Gastrocnemius medialis (tissue), 4 donors: ENCODE measurements around the gene PLA2G15. TPM values are rescaled to one million over a fixed set of nuclear protein-coding genes. Genes with fewer than 3 reads are reported as not detected.

ENCODE experiments used
- ATAC-seq, 2 donors: fragments of 150-250 bp; one replicate each; pipeline ENCODE4 v1.9.1; 2016
- DNase-seq, 2 donors: peaks; one replicate each; pipeline ENCODE4 v3.0.0-alpha.2; 2019
- H3K27ac ChIP-seq, 4 donors: fragments of 200-600 bp; sonication (generic); 1 replicate in 1 of 4; 2 replicates in 3 of 4; pipeline ENCODE4 v1.5.1; 2016 to 2018; ENCODE audit warnings: mild to moderate bottlenecking in 2 of 4, moderate library complexity in 1 of 4
- H3K27me3 ChIP-seq, 3 donors: fragments of 200-600 bp; sonication (generic) in 2 of 3; 1 replicate in 1 of 3; 2 replicates in 2 of 3; pipeline versions ENCODE4 v1.5.1 to v1.6.0; 2016 to 2019; ENCODE audit warnings: mild to moderate bottlenecking in 1 of 3, moderate library complexity in 1 of 3
- H3K36me3 ChIP-seq, 2 donors: fragments of 200-600 bp; sonication (generic) in 1 of 2; one replicate each; pipeline ENCODE4 v1.5.1; 2017 to 2018
- H3K4me1 ChIP-seq, 2 donors: fragments of 200-600 bp; sonication (generic) in 1 of 2; one replicate each; pipeline ENCODE4 v1.5.1; 2016 to 2017; ENCODE audit warnings: mild to moderate bottlenecking in 2 of 2
- H3K4me3 ChIP-seq, 4 donors: fragments of 200-600 bp; sonication (generic) in 3 of 4; 1 replicate in 1 of 4; 2 replicates in 3 of 4; pipeline ENCODE4 v1.5.1; 2016 to 2019; ENCODE audit warnings: mild to moderate bottlenecking in 2 of 4
- H3K9me3 ChIP-seq, 3 donors: fragments of 200-600 bp; sonication (generic) in 2 of 3; 1 replicate in 1 of 3; 2 replicates in 2 of 3; pipeline ENCODE4 v1.5.1; 2016 to 2019
- POLR2A ChIP-seq, 2 donors: fragments of 450-650 bp; IDR thresholded peaks; one replicate each; pipeline ENCODE4 v1.6.1; 2017; ENCODE audit warnings: antibody characterized with exemption in 2 of 2, mild to moderate bottlenecking in 2 of 2, moderate library complexity in 2 of 2
- in situ Hi-C, 4 donors: fragments of 200-750 bp; cut with MboI; loops; one replicate each; pipeline versions ENCODE4 v1.15.0 to v1.8.0; 2017; ENCODE audit warnings: low sequenced_read_pairs in 4 of 4
- intact Hi-C: fragments of 100-400 bp; cut with DNase I; formaldehyde crosslinking; loops from one replicate; pipeline ENCODE4 v1.15.1; 2023; ENCODE audit warnings: low total_unique reads
- total RNA-seq, 4 donors: library from RNA; depleted of rRNA; stranded (reverse); fragments of >200 nt; gene quantifications; one replicate each; pipeline versions ENCODE4 v1.1.0 to v1.2.3, GENCODE V29; 2016
- TF ChIP-seq, protein P1 (sequence below), 5 experiments: fragments of 450-650 bp in 3 of 5; fragments of 200-600 bp in 2 of 5; sonication (generic) in 2 of 5; IDR thresholded peaks in 4 of 5; conservative IDR thresholded peaks in 1 of 5; 1 replicate in 4 of 5; 2 replicates in 1 of 5; pipeline ENCODE4 v1.5.1; 2016 to 2019; ENCODE audit warnings: antibody characterized with exemption in 5 of 5, mild to moderate bottlenecking in 3 of 5, moderate library complexity in 3 of 5

PLA2G15 gene
- total RNA-seq, 4 donors from 2014 or later, result 67.8 to 91.3 (median 84.8) TPM

DNA sequence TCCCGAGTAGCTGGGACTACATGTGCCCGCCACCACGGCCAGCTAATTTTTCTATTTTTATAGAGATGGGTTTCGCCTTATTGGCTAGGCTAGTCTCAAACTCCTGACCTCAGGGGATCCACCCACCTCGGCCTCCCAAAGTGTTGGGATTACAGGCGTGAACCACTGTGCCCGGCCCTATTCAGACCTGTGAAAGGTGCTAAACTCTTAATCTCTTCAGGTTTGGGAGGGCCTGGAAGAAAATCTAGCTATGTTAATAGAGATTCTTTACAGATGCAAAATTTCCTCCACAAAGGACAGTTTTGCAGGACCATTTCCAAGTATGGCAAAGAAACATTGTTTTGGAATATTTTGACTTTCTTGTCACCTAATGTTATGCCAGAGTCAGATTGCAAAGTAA, 3.1 kb upstream of the PLA2G15 start:
- no peaks in the 10 kb centered on the region for H3K36me3 ChIP-seq
- no peaks in the 10 kb centered on the region for H3K27me3 ChIP-seq
- intact Hi-C loops, result no loop called here
- peaks cover 24 to 39% of the 10 kb centered on the region in 2 donors for H3K4me1 ChIP-seq
- H3K9me3 ChIP-seq, result no peaks in the 10 kb centered on the region
- no peak overlapping the region for H3K27ac ChIP-seq
- H3K4me3 ChIP-seq, result no peak overlapping the region
- in situ Hi-C loops, result loop anchor here in 1 of 4 donors (5.0 to 25.0 kb wide), 2 partner anchors 80 to 430 kb away; partner anchors contain the start of genes RANBP10 and TSNAXIP1
- TF ChIP-seq POLR2A (IDR thresholded peaks at IDR 0.05), result no peak
- TF ChIP-seq, protein P1, sequence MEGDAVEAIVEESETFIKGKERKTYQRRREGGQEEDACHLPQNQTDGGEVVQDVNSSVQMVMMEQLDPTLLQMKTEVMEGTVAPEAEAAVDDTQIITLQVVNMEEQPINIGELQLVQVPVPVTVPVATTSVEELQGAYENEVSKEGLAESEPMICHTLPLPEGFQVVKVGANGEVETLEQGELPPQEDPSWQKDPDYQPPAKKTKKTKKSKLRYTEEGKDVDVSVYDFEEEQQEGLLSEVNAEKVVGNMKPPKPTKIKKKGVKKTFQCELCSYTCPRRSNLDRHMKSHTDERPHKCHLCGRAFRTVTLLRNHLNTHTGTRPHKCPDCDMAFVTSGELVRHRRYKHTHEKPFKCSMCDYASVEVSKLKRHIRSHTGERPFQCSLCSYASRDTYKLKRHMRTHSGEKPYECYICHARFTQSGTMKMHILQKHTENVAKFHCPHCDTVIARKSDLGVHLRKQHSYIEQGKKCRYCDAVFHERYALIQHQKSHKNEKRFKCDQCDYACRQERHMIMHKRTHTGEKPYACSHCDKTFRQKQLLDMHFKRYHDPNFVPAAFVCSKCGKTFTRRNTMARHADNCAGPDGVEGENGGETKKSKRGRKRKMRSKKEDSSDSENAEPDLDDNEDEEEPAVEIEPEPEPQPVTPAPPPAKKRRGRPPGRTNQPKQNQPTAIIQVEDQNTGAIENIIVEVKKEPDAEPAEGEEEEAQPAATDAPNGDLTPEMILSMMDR (IDR thresholded peaks at IDR 0.05 in 4 of 5, conservative IDR thresholded peaks at IDR 0.05 in 1 of 5), result no peak
- ATAC-seq (no peak), DNase-seq (no peak)

DNA sequence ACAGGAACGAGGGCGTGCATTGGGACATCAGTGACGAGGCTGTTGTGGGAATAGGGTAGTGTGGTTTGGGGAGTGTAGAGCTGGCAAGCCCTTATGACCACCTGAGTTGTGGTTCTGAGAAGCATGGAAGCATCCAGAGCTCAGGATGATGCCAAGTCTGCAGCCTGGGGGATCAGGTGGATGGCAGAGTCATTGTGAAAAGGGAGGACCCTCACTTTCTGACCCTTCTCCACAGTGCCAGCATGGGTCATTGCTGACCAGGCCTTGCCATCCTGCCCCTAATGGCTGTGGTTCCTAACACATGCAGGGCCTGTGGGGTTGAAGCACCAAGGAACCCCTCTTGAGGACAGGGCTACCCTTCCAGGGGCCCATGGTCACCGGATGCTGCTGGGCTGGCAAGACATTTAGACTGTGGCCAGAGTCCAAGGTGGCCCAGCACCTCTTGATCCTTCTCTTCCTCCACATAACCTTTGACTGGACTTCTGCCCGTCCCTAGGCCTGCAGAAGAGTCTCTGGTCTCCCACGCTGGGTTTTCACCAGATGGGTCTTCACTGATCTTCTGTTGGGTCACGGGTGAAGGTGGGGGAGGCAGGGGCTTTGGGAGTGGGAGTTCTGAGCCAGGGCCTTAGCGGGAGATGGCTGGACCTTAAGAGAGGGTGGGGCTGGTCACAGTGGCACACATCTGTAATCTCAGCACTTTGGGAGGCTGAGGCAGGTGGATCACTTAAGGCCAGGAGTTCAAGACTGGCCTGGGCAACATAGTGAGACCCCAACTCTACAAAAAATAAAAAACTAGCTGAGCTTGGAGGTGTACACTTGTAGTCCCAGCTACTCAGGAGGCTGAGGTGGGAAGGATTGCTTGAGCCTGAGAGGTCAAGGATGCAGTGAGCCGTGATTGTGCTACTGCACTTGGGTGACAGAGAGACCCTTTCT, 2.0 kb upstream of the PLA2G15 start:
- ATAC-seq (no peak), DNase-seq (peak in 1 of 2 donors; percentile 18)
- H3K4me1 ChIP-seq, result peaks cover 29 to 42% of the 10 kb centered on the region in 2 donors
- in situ Hi-C loops, result loop anchor here in 1 of 4 donors (5.0 to 25.0 kb wide), 2 partner anchors 79 to 431 kb away; partner anchors contain the start of genes RANBP10 and TSNAXIP1
- no peaks in the 10 kb centered on the region for H3K36me3 ChIP-seq
- no peaks in the 10 kb centered on the region for H3K27me3 ChIP-seq
- H3K9me3 ChIP-seq, result no peaks in the 10 kb centered on the region
- TF ChIP-seq POLR2A (IDR thresholded peaks at IDR 0.05), result no peak
- TF ChIP-seq, protein P1 (IDR thresholded peaks at IDR 0.05 in 4 of 5, conservative IDR thresholded peaks at IDR 0.05 in 1 of 5), result no peak
- H3K27ac ChIP-seq, result peak overlapping the region in 1 of 4 donors; percentile 28
- H3K4me3 ChIP-seq, result no peak overlapping the region
- intact Hi-C loops, result no loop called here

DNA sequence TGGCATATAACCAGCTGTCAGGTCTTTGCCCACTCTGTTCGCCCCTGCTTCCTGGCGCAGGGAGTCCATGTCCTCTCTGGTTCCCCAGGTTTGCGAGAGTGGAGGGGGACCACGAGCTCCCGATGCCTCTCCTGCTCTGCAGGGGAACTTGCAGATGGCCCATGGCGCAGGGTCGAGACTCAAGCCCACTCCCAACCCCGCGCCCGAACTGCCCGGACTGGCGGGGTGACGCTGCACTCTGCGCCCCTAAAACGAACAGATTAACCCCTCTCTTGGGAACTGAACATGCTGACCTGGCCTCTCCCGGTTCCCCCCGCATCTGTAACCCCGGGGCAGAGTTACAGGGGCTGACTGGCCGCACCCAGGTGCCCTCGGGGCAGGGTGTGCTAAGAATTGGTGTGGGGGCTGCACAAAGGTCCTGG, 681 bp upstream of the PLA2G15 start:
- Histone ChIP-seq H3K4me1 (peaks cover 40 to 52% of the 10 kb centered on the region in 2 donors), H3K4me3 (peak overlapping the region; percentile 68 to 97 (median 92)), H3K36me3 (peaks cover 0 to 4% of the 10 kb centered on the region in 2 donors), H3K27ac (peak overlapping the region; percentile 95 to 100 (median 99)), H3K9me3 (no peaks in the 10 kb centered on the region), H3K27me3 (no peaks in the 10 kb centered on the region)
- ATAC-seq (no peak), DNase-seq (no peak)
- in situ Hi-C loops (loop anchor here in 1 of 4 donors (5.0 to 25.0 kb wide), 2 partner anchors 78 to 432 kb away; partner anchors contain the start of genes RANBP10 and TSNAXIP1), intact Hi-C loops (no loop called here)
- no peak for TF ChIP-seq POLR2A (IDR thresholded peaks at IDR 0.05)
- TF ChIP-seq, protein P1 (IDR thresholded peaks at IDR 0.05 in 4 of 5, conservative IDR thresholded peaks at IDR 0.05 in 1 of 5), result no peak

DNA sequence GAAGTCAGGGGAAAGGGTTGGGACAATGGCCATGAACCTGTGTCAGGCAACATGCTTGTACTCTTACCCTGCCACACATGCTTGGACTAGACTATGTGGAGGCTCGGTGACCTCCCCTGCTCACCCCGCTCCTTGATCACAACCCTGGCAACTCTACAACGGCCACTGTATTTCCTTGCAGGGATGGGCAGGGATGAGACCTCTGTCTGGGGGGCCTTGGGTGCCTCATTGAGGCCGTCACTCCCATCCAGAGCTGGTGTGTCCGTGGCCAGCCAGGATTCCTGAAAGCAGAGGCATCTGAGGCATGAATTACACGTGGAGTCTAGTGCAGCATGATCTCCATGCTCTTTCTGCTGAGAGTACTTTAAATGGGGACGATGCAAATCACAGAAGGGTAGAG, 948 bp downstream of the PLA2G15 start:
- intact Hi-C loops (loop anchor here (5.0 kb wide), 1 partner anchor 66 kb away; the partner anchor contains the start of genes PRMT7 and SLC7A6OS), in situ Hi-C loops (loop anchor here in 1 of 4 donors (25.0 kb wide), 1 partner anchor 434 kb away; the partner anchor contains the start of genes RANBP10 and TSNAXIP1)
- H3K4me3 ChIP-seq, result peak overlapping the region; percentile 68 to 97 (median 92)
- peaks cover 0 to 21% of the 10 kb centered on the region in 2 donors for H3K36me3 ChIP-seq
- no peaks in the 10 kb centered on the region for H3K9me3 ChIP-seq
- no peak for TF ChIP-seq POLR2A (IDR thresholded peaks at IDR 0.05)
- TF ChIP-seq, protein P1 (IDR thresholded peaks at IDR 0.05 in 4 of 5, conservative IDR thresholded peaks at IDR 0.05 in 1 of 5), result no peak
- no peak for ATAC-seq
- no peaks in the 10 kb centered on the region for H3K27me3 ChIP-seq
- H3K4me1 ChIP-seq, result peaks cover 51 to 59% of the 10 kb centered on the region in 2 donors
- peak in 1 of 2 donors; percentile 28 for DNase-seq
- H3K27ac ChIP-seq, result peak overlapping the region; percentile 95 to 100 (median 99)
